Neuronal stem cell (in vitro differentiated cells): ENCODE measurements around the gene BLTP1.

Experiments
- DNase-seq: peaks from one replicate; pipeline ENCODE4 v3.0.0-alpha.2; 2013; ENCODE audit warnings: low spot score
- H2AFZ ChIP-seq: one replicate; pipeline ENCODE4 v1.6.1; 2013; ENCODE audit warnings: mild to moderate bottlenecking, low read length, inconsistent platforms
- H2AK5ac ChIP-seq: 2 replicates; pipeline ENCODE4 v1.6.1; 2013; ENCODE audit warnings: low read depth, mild to moderate bottlenecking, inconsistent platforms, low read length, moderate library complexity, mixed read lengths
- H2BK120ac ChIP-seq: 2 replicates; pipeline ENCODE4 v1.6.1; 2013; ENCODE audit warnings: low read depth, mild to moderate bottlenecking, inconsistent platforms, low read length, moderate library complexity, mixed read lengths
- H2BK12ac ChIP-seq: one replicate; pipeline ENCODE4 v1.6.1; 2013; ENCODE audit warnings: low read length, inconsistent platforms
- H2BK15ac ChIP-seq: 2 replicates; pipeline ENCODE4 v1.6.1; 2013; ENCODE audit warnings: mild to moderate bottlenecking, low read length, inconsistent platforms, mixed read lengths
- H2BK5ac ChIP-seq: one replicate; pipeline ENCODE4 v1.6.1; 2013; ENCODE audit warnings: inconsistent platforms, mild to moderate bottlenecking, low read length, moderate library complexity
- H3K14ac ChIP-seq: one replicate; pipeline ENCODE4 v1.6.1; 2013; ENCODE audit warnings: low read length, inconsistent platforms
- H3K18ac ChIP-seq: 2 replicates; pipeline ENCODE4 v1.6.1; 2013; ENCODE audit warnings: low read length, inconsistent platforms
- H3K23ac ChIP-seq: 2 replicates; pipeline ENCODE4 v1.6.1; 2013; ENCODE audit warnings: low read depth, mild to moderate bottlenecking, mixed read lengths, low read length, inconsistent platforms; ENCODE audit not compliant: poor library complexity
- H3K27ac ChIP-seq: replicated peaks from 3 replicates; pipeline ENCODE4 v1.5.1; 2013; ENCODE audit warnings: low read length, inconsistent platforms
- H3K27me3 ChIP-seq, 3 experiments: 2 replicates each; pipeline ENCODE4 v1.6.1; 2013; ENCODE audit warnings: low read length in 3 of 3, mild to moderate bottlenecking in 2 of 3, inconsistent platforms in 1 of 3, low read depth in 1 of 3, mixed read lengths in 1 of 3, moderate library complexity in 1 of 3; ENCODE audit not compliant: control insufficient read depth in 3 of 3, insufficient read depth in 3 of 3
- H3K36me3 ChIP-seq, 2 donors: replicated peaks in 1 of 2; 2 replicates each; pipeline ENCODE4 v1.6.1; 2013; ENCODE audit warnings: low read length in 2 of 2; ENCODE audit not compliant: control insufficient read depth in 2 of 2, insufficient read depth in 2 of 2
- H3K4ac ChIP-seq: 2 replicates; pipeline ENCODE4 v1.6.1; 2013; ENCODE audit warnings: inconsistent platforms, mild to moderate bottlenecking, low read length, moderate library complexity
- H3K4me1 ChIP-seq, 2 donors: 1 replicate in 1 of 2; 2 replicates in 1 of 2; pipeline ENCODE4 v1.6.1; 2013; ENCODE audit warnings: low read length in 2 of 2, low read depth in 1 of 2; ENCODE audit not compliant: control insufficient read depth in 2 of 2, insufficient read depth in 1 of 2
- H3K4me2 ChIP-seq: one replicate; pipeline ENCODE4 v1.6.1; 2013; ENCODE audit warnings: mild to moderate bottlenecking, low read length, inconsistent platforms; ENCODE audit not compliant: insufficient read depth, poor library complexity, severe bottlenecking
- H3K4me3 ChIP-seq, 2 donors: 2 replicates each; pipeline ENCODE4 v1.5.1; 2013; ENCODE audit warnings: low read length in 2 of 2, mild to moderate bottlenecking in 2 of 2, inconsistent platforms in 1 of 2, moderate library complexity in 1 of 2
- H3K79me1 ChIP-seq: one replicate; pipeline ENCODE4 v1.6.1; 2013; ENCODE audit warnings: low read depth, mild to moderate bottlenecking, inconsistent platforms, low read length, moderate library complexity
- H3K9ac ChIP-seq: one replicate; pipeline ENCODE4 v1.6.1; 2013; ENCODE audit warnings: mild to moderate bottlenecking, low read depth, low read length, inconsistent platforms; ENCODE audit not compliant: poor library complexity
- H3K9me3 ChIP-seq, 2 donors: replicated peaks in 1 of 2; 2 replicates each; pipeline versions ENCODE3 to v1.6.1; 2013; ENCODE audit warnings: low read length in 2 of 2, mild to moderate bottlenecking in 2 of 2, inconsistent platforms in 1 of 2, low read depth in 1 of 2, mixed read lengths in 1 of 2, moderate library complexity in 1 of 2; ENCODE audit not compliant: control insufficient read depth in 2 of 2, insufficient read depth in 1 of 2
- H4K8ac ChIP-seq: one replicate; pipeline ENCODE4 v1.6.1; 2013; ENCODE audit warnings: low read depth, mild to moderate bottlenecking, inconsistent platforms, low read length, moderate library complexity
- H4K91ac ChIP-seq: one replicate; pipeline ENCODE4 v1.6.1; 2013; ENCODE audit warnings: low read length, low read depth, mild to moderate bottlenecking, inconsistent platforms; ENCODE audit not compliant: poor library complexity
- WGBS, 2 donors: extraction: QIAGEN DNeasy Blood & Tissue Kit; methylation state at CpG; one replicate each; pipeline ENCODE4 v1.1.7; 2013; ENCODE audit warnings: missing lambda C conversion rate in 2 of 2, mixed read lengths in 1 of 2; ENCODE audit not compliant: insufficient read length in 2 of 2, insufficient replicate concordance in 1 of 2; ENCODE audit errors: extremely low coverage in 2 of 2; 5-methylcytosine and 5-hydroxymethylcytosine counted together

BLTP1 gene

GRCh38 chr4:122139139-122139538 lies 13.0 kb upstream of the BLTP1 start:
- H3K4me1 ChIP-seq: no peaks in the 10 kb centered on the region
- no peak overlapping the region for H2BK12ac ChIP-seq
- H4K8ac ChIP-seq: no peak overlapping the region
- no peak overlapping the region for H3K27ac ChIP-seq
- WGBS, 2 donors: no CpG with 5 or more reads among the region's 3 CpGs
- H3K18ac ChIP-seq: no peak overlapping the region
- H3K36me3 ChIP-seq: no peaks in the 10 kb centered on the region
- no peak overlapping the region for H2BK5ac ChIP-seq
- no peak overlapping the region for H3K14ac ChIP-seq
- no peaks in the 10 kb centered on the region for H3K79me1 ChIP-seq
- H3K4ac ChIP-seq: no peak overlapping the region
- H2AFZ ChIP-seq: no peak overlapping the region
- H2BK120ac ChIP-seq: no peak overlapping the region
- H2AK5ac ChIP-seq: no peak overlapping the region
- no peak overlapping the region for H3K4me3 ChIP-seq
- no peak for DNase-seq
- H2BK15ac ChIP-seq: no peak overlapping the region
- H3K23ac ChIP-seq: no peak overlapping the region
- no peak overlapping the region for H4K91ac ChIP-seq
- no peak overlapping the region for H3K9ac ChIP-seq
- no peaks in the 10 kb centered on the region for H3K27me3 ChIP-seq
- no peaks in the 10 kb centered on the region for H3K9me3 ChIP-seq
- H3K4me2 ChIP-seq: no peak overlapping the region

- H3K27ac ChIP-seq: no peak overlapping the region
- H2AK5ac ChIP-seq: no peak overlapping the region
- DNase-seq: no peak
- no peak overlapping the region for H3K9ac ChIP-seq
- H3K23ac ChIP-seq: no peak overlapping the region
- H4K8ac ChIP-seq: no peak overlapping the region
- no peak overlapping the region for H2BK120ac ChIP-seq
- H3K14ac ChIP-seq: no peak overlapping the region
- no peaks in the 10 kb centered on the region for H3K79me1 ChIP-seq
- no peak overlapping the region for H2BK12ac ChIP-seq
- H3K27me3 ChIP-seq: peaks cover 0 to 6% (median 0%) of the 10 kb centered on the region in 3 experiments
- no peaks in the 10 kb centered on the region for H3K36me3 ChIP-seq
- no peak overlapping the region for H2BK15ac ChIP-seq
- no peaks in the 10 kb centered on the region for H3K9me3 ChIP-seq
- H3K4me3 ChIP-seq: no peak overlapping the region
- H2AFZ ChIP-seq: no peak overlapping the region
- H3K4me2 ChIP-seq: no peak overlapping the region
- no peak overlapping the region for H3K18ac ChIP-seq
- no peaks in the 10 kb centered on the region for H3K4me1 ChIP-seq
- no peak overlapping the region for H3K4ac ChIP-seq
- H4K91ac ChIP-seq: no peak overlapping the region
- WGBS, 2 donors: no CpG with 5 or more reads among the region's 5 CpGs
- H2BK5ac ChIP-seq: no peak overlapping the region
These were observed 11.3 kb upstream of the BLTP1 start for GRCh38 chr4:122140834-122141233.

GRCh38 chr4:122142687-122143086 lies 9.4 kb upstream of the BLTP1 start:
- Histone ChIP-seq H3K27me3 (peaks cover 0 to 6% (median 0%) of the 10 kb centered on the region in 3 experiments), H3K14ac (no peak overlapping the region), H3K79me1 (no peaks in the 10 kb centered on the region), H4K8ac (no peak overlapping the region), H3K36me3 (no peaks in the 10 kb centered on the region), H4K91ac (no peak overlapping the region), H3K4me1 (no peaks in the 10 kb centered on the region), H2BK120ac (no peak overlapping the region), H3K4me2 (no peak overlapping the region), H3K4me3 (no peak overlapping the region), H2BK5ac (no peak overlapping the region), H3K9ac (no peak overlapping the region), H2AFZ (no peak overlapping the region), H3K9me3 (no peaks in the 10 kb centered on the region), H3K18ac (no peak overlapping the region), H2AK5ac (no peak overlapping the region), H2BK12ac (no peak overlapping the region), H3K27ac (no peak overlapping the region), H3K23ac (no peak overlapping the region), H2BK15ac (no peak overlapping the region), H3K4ac (no peak overlapping the region)
- WGBS, 2 donors: no CpG with 5 or more reads among the region's 1 CpG
- DNase-seq: no peak

GRCh38 chr4:122146652-122147051 lies 5.5 kb upstream of the BLTP1 start:
- no peak overlapping the region for H3K4ac ChIP-seq
- no peaks in the 10 kb centered on the region for H3K9me3 ChIP-seq
- no peak overlapping the region for H2BK15ac ChIP-seq
- no peaks in the 10 kb centered on the region for H3K36me3 ChIP-seq
- H3K9ac ChIP-seq: no peak overlapping the region
- no peak overlapping the region for H3K23ac ChIP-seq
- no peak overlapping the region for H3K4me2 ChIP-seq
- H2BK120ac ChIP-seq: no peak overlapping the region
- no CpG with 5 or more reads among the region's 4 CpGs for WGBS, 2 donors
- H4K8ac ChIP-seq: no peak overlapping the region
- H2BK12ac ChIP-seq: no peak overlapping the region
- no peaks in the 10 kb centered on the region for H3K4me1 ChIP-seq
- H3K18ac ChIP-seq: no peak overlapping the region
- no peak overlapping the region for H4K91ac ChIP-seq
- no peak overlapping the region for H2AK5ac ChIP-seq
- no peak overlapping the region for H2AFZ ChIP-seq
- no peak overlapping the region for H2BK5ac ChIP-seq
- no peak overlapping the region for H3K4me3 ChIP-seq
- no peak for DNase-seq
- H3K14ac ChIP-seq: no peak overlapping the region
- no peak overlapping the region for H3K27ac ChIP-seq
- H3K27me3 ChIP-seq: peaks cover 0 to 6% (median 0%) of the 10 kb centered on the region in 3 experiments
- H3K79me1 ChIP-seq: no peaks in the 10 kb centered on the region
